Peyer's patch (tissue), 4 donors: Measurements from ENCODE around the gene KDELR1. TPM values are rescaled to one million over a fixed set of nuclear protein-coding genes. Genes with fewer than 3 reads are reported as not detected.

ENCODE experiments used
- DNase-seq, 3 donors: peaks; one replicate each; pipeline ENCODE4 v3.0.0-alpha.2; 2017 to 2019
- H3K27ac ChIP-seq, 4 donors: fragments of 200-600 bp; sonication (generic); one replicate each; pipeline ENCODE4 v1.5.1; 2016 to 2019
- H3K27me3 ChIP-seq, 2 donors: fragments of 200-600 bp; sonication (generic); one replicate each; pipeline ENCODE4 v1.5.1; 2019
- H3K36me3 ChIP-seq, 3 donors: fragments of 200-600 bp; sonication (generic); one replicate each; pipeline ENCODE4 v1.5.1; 2016 to 2019
- H3K4me1 ChIP-seq, 4 donors: fragments of 200-600 bp; sonication (generic); one replicate each; pipeline ENCODE4 v1.5.1; 2016 to 2019
- H3K4me3 ChIP-seq, 4 donors: fragments of 200-600 bp; sonication (generic); 1 replicate in 3 of 4; 2 replicates in 1 of 4; pipeline ENCODE4 v1.5.1; 2016 to 2019; ENCODE audit warnings: mild to moderate bottlenecking in 1 of 4
- H3K9me3 ChIP-seq, 4 donors: fragments of 200-600 bp; sonication (generic); one replicate each; pipeline ENCODE4 v1.5.1; 2016 to 2019; ENCODE audit warnings: mild to moderate bottlenecking in 1 of 4
- POLR2A ChIP-seq, 2 donors: fragments of 450-650 bp; IDR thresholded peaks; one replicate each; pipeline ENCODE4 v1.5.1; 2017; ENCODE audit warnings: antibody characterized with exemption in 2 of 2, mild to moderate bottlenecking in 2 of 2, moderate library complexity in 2 of 2
- total RNA-seq, 4 donors: library from RNA; depleted of rRNA; stranded (reverse); fragments of >200 nt; gene quantifications; one replicate each; pipeline ENCODE4 v1.1.0, GENCODE V29; 2016
- TF ChIP-seq, protein P1 (sequence below), 6 experiments: fragments of 450-650 bp in 4 of 6; fragments of 200-600 bp in 2 of 6; sonication (generic) in 1 of 6; IDR thresholded peaks; one replicate each; pipeline ENCODE4 v1.5.1; 2017 to 2019; ENCODE audit warnings: antibody characterized with exemption in 6 of 6, mild to moderate bottlenecking in 3 of 6, moderate library complexity in 1 of 6

Gene KDELR1
- total RNA-seq, 4 donors from 2014 or later = 54.5 to 136 (median 112) TPM

DNA sequence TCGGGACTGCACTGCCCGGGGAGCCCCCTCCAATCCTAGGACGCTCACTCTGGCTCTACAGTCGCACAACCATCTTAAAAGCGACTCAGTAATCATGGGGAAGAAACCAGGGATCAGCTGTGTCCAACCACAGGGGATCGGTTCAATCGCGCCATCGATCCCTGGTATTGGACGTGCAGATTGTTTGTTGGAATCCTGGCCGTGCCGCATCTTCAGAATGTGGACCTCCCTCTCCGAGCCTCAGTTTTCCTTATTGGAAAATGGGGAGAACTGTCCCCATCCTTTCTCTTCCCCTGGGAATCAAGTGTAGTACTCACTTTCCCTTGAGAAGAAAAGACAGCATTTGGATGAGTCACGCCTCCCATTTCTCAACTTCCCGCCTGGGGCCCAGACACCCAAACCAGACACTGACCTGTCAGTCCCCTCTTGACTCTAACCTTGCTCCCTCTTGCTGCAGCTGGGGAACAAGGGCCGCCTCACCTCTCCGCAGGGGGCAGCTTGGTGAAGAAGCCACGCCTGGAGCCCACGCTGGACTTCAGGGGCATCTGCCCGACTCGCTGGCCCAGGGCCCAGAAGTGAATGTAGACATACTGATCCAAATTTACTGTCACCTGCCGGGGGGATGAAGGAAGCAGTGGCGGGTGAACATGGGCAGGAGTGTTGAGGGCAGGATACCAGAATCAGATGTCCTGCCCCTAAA lies 48.4 kb downstream of the KDELR1 start:
- H3K27ac ChIP-seq = no peak overlapping the region
- H3K27me3 ChIP-seq = no peaks in the 10 kb centered on the region
- no peaks in the 10 kb centered on the region for H3K9me3 ChIP-seq
- H3K4me3 ChIP-seq = no peak overlapping the region
- no peaks in the 10 kb centered on the region for H3K4me1 ChIP-seq
- no peak for DNase-seq
- H3K36me3 ChIP-seq = peaks cover 0 to 6% (median 0%) of the 10 kb centered on the region in 3 donors
- TF ChIP-seq, protein P1, sequence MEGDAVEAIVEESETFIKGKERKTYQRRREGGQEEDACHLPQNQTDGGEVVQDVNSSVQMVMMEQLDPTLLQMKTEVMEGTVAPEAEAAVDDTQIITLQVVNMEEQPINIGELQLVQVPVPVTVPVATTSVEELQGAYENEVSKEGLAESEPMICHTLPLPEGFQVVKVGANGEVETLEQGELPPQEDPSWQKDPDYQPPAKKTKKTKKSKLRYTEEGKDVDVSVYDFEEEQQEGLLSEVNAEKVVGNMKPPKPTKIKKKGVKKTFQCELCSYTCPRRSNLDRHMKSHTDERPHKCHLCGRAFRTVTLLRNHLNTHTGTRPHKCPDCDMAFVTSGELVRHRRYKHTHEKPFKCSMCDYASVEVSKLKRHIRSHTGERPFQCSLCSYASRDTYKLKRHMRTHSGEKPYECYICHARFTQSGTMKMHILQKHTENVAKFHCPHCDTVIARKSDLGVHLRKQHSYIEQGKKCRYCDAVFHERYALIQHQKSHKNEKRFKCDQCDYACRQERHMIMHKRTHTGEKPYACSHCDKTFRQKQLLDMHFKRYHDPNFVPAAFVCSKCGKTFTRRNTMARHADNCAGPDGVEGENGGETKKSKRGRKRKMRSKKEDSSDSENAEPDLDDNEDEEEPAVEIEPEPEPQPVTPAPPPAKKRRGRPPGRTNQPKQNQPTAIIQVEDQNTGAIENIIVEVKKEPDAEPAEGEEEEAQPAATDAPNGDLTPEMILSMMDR (IDR thresholded peaks at IDR 0.05) = no peak
- TF ChIP-seq POLR2A (IDR thresholded peaks at IDR 0.05) = no peak

DNA sequence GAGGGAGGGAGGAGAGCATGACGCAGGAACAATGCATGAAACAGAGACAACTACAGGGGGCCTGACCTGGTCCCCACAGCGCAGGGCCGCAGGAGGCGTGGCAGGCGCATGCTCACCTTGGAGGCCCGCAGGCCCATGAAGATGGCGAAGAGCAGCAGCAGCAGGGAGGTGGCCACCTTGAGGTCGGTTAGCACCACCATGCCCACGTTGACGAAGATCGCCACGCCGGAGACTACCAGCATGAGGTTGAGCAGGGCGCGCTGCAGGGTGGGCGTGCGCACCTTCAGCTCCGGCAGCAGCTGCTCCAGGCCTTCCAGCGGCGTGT lies 49.0 kb downstream of the KDELR1 start:
- Histone ChIP-seq H3K27me3 (no peaks in the 10 kb centered on the region), H3K36me3 (peaks cover 0 to 6% (median 0%) of the 10 kb centered on the region in 3 donors), H3K4me3 (no peak overlapping the region), H3K9me3 (no peaks in the 10 kb centered on the region), H3K4me1 (no peaks in the 10 kb centered on the region), H3K27ac (no peak overlapping the region)
- DNase-seq = no peak
- TF ChIP-seq POLR2A (IDR thresholded peaks at IDR 0.05) = no peak
- TF ChIP-seq, protein P1 (IDR thresholded peaks at IDR 0.05) = no peak

GRCh38 chr19:48341515-48342413 lies 49.6 kb downstream of the KDELR1 start:
- no peaks in the 10 kb centered on the region for H3K9me3 ChIP-seq
- peaks cover 0 to 6% (median 0%) of the 10 kb centered on the region in 3 donors for H3K36me3 ChIP-seq
- no peaks in the 10 kb centered on the region for H3K27me3 ChIP-seq
- H3K27ac ChIP-seq = no peak overlapping the region
- TF ChIP-seq, protein P1 (IDR thresholded peaks at IDR 0.05) = no peak
- TF ChIP-seq POLR2A (IDR thresholded peaks at IDR 0.05) = no peak
- H3K4me1 ChIP-seq = no peaks in the 10 kb centered on the region
- H3K4me3 ChIP-seq = no peak overlapping the region
- DNase-seq = no peak

- Histone ChIP-seq H3K27ac (no peak overlapping the region), H3K9me3 (no peaks in the 10 kb centered on the region), H3K4me3 (no peak overlapping the region), H3K4me1 (no peaks in the 10 kb centered on the region), H3K36me3 (peaks cover 0 to 6% (median 0%) of the 10 kb centered on the region in 3 donors), H3K27me3 (no peaks in the 10 kb centered on the region)
- TF ChIP-seq, protein P1 (IDR thresholded peaks at IDR 0.05) = no peak
- TF ChIP-seq POLR2A (IDR thresholded peaks at IDR 0.05) = no peak
- no peak for DNase-seq
These were observed 50.4 kb downstream of the KDELR1 start for GRCh38 chr19:48340995-48341394.

- Histone ChIP-seq H3K27me3 (no peaks in the 10 kb centered on the region), H3K27ac (no peak overlapping the region), H3K9me3 (no peaks in the 10 kb centered on the region), H3K4me1 (peaks cover 0 to 2% (median 0%) of the 10 kb centered on the region in 4 donors), H3K4me3 (no peak overlapping the region), H3K36me3 (peaks cover 0 to 6% (median 0%) of the 10 kb centered on the region in 3 donors)
- no peak for DNase-seq
- TF ChIP-seq, protein P1 (IDR thresholded peaks at IDR 0.05) = no peak
- TF ChIP-seq POLR2A (IDR thresholded peaks at IDR 0.05) = no peak
These were observed 52.4 kb downstream of the KDELR1 start for GRCh38 chr19:48338802-48339503.
